GM18526 (cell line): ENCODE results near the gene ZNF500.

Experiments used
- POLR2A ChIP-seq: IDR thresholded peaks from 3 replicates; pipeline ENCODE4 v1.6.1; 2011; ENCODE audit not compliant: insufficient read length; ENCODE audit errors: extremely low read depth

ZNF500 gene

GRCh38 chr16:4800290-4801041 is 33.5 kb upstream of the ZNF500 start:
- TF ChIP-seq POLR2A: peak; percentile 34

GRCh38 chr16:4799171-4799855 is 32.4 kb upstream of the ZNF500 start:
- no peak for TF ChIP-seq POLR2A

- no peak for TF ChIP-seq POLR2A
Measured at GRCh38 chr16:4798456-4798855, 31.5 kb upstream of the ZNF500 start.

- TF ChIP-seq POLR2A: no peak
Measured at GRCh38 chr16:4797805-4798252, 30.9 kb upstream of the ZNF500 start.

GRCh38 chr16:4796982-4797804 is 30.2 kb upstream of the ZNF500 start:
- no peak for TF ChIP-seq POLR2A

GRCh38 chr16:4795828-4796572 is 29.0 kb upstream of the ZNF500 start:
- TF ChIP-seq POLR2A: no peak

- no peak for TF ChIP-seq POLR2A
Measured at GRCh38 chr16:4795181-4795827, 28.3 kb upstream of the ZNF500 start, which contains the start of gene SMIM22. Gene SMIM22, plus strand, starts transcription at chr16:4795369. Its CDS starts 366 bp downstream, at chr16:4795735.

- no peak for TF ChIP-seq POLR2A
Measured at GRCh38 chr16:4792951-4793513, 26.1 kb upstream of the ZNF500 start.

- no peak for TF ChIP-seq POLR2A
Measured at GRCh38 chr16:4790871-4791270, 23.9 kb upstream of the ZNF500 start.

- TF ChIP-seq POLR2A: no peak
Measured at GRCh38 chr16:4790261-4790660, 23.3 kb upstream of the ZNF500 start.

- TF ChIP-seq POLR2A: no peak
Measured at GRCh38 chr16:4788910-4789309, 21.9 kb upstream of the ZNF500 start.

- no peak for TF ChIP-seq POLR2A
Measured at GRCh38 chr16:4788489-4788889, 21.5 kb upstream of the ZNF500 start.

- no peak for TF ChIP-seq POLR2A
Measured at GRCh38 chr16:4787627-4788482, 20.9 kb upstream of the ZNF500 start, which contains the start of gene SEPTIN12. Gene SEPTIN12, minus strand, starts transcription at chr16:4788345. Its CDS starts 700 bp downstream, at chr16:4787645.
